OCI-LY1 (cell line): ENCODE measurements around the gene RPL15.

Source experiments
- EZH2 ChIP-seq: fragments of 200-600 bp; sonication (generic), shearing (Covaris generic); IDR thresholded peaks from 2 replicates; pipeline ENCODE4 v1.8.0; 2017; ENCODE audit warnings: borderline replicate concordance, mixed run types, mild to moderate bottlenecking, antibody characterized with exemption, low read length, moderate library complexity, mixed read lengths
- TF ChIP-seq, protein P1 (sequence below): fragments of 200-600 bp; sonication (generic), shearing (Covaris generic); IDR thresholded peaks from 2 replicates; pipeline ENCODE4 v1.5.1; 2017; ENCODE audit warnings: mild to moderate bottlenecking, antibody characterized with exemption, low read length, moderate library complexity, mixed read lengths

DNA sequence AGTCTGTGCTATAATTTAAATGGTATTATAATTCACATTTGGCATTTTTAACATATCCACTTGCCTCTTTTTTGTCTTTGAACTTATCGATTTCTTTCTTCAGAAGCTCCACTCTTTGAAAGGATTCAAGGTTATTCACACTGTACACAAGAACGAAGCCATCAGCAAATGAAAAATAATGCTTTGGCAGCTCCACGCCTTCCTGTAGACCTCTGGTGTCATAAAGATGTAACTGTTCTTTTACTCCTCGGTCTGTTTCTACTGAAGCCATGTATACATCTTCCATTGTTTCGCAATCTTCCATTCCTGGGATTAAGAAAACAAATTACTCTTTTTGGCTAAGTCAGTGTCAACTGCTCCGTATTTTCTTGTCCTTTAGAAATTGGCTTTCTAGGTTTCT is 16.2 kb upstream of the RPL15 start:
- TF ChIP-seq, protein P1, sequence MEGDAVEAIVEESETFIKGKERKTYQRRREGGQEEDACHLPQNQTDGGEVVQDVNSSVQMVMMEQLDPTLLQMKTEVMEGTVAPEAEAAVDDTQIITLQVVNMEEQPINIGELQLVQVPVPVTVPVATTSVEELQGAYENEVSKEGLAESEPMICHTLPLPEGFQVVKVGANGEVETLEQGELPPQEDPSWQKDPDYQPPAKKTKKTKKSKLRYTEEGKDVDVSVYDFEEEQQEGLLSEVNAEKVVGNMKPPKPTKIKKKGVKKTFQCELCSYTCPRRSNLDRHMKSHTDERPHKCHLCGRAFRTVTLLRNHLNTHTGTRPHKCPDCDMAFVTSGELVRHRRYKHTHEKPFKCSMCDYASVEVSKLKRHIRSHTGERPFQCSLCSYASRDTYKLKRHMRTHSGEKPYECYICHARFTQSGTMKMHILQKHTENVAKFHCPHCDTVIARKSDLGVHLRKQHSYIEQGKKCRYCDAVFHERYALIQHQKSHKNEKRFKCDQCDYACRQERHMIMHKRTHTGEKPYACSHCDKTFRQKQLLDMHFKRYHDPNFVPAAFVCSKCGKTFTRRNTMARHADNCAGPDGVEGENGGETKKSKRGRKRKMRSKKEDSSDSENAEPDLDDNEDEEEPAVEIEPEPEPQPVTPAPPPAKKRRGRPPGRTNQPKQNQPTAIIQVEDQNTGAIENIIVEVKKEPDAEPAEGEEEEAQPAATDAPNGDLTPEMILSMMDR, result no peak
- TF ChIP-seq EZH2, result no peak
